Common myeloid progenitor, CD34-positive (primary cell): Measurements from ENCODE around the gene GUCY2F.

Experiments used
- CTCF ChIA-PET: fragments of 350-600 bp; sonication (Branson Sonifier 250); formaldehyde crosslinking; loops from one replicate; lab custom pipeline; 2021; ENCODE audit warnings: antibody characterized with exemption; lab: Charles Lee
- POLR2A ChIA-PET: fragments of 350-600 bp; sonication (Branson Sonifier 250); formaldehyde crosslinking; loops from one replicate; lab custom pipeline; 2021; ENCODE audit warnings: antibody characterized with exemption; lab: Charles Lee
- DNase-seq, 3 donors: peaks; one replicate each; pipeline versions ENCODE4 v3.0.0 to v3.0.0-alpha.2; 2013
- H3K27ac ChIP-seq, 2 experiments: 1 replicate in 1 of 2; 2 replicates in 1 of 2; pipeline ENCODE4 v1.7.0; 2013; ENCODE audit warnings: inconsistent platforms in 2 of 2, low read length in 2 of 2, mild to moderate bottlenecking in 2 of 2, low read depth in 1 of 2, moderate library complexity in 1 of 2; ENCODE audit not compliant: severe bottlenecking in 2 of 2, insufficient read depth in 1 of 2, poor library complexity in 1 of 2
- H3K27me3 ChIP-seq, 5 experiments: replicated peaks in 2 of 5; 1 replicate in 3 of 5; 2 replicates in 2 of 5; pipeline versions ENCODE4 v1.6.1 to v1.7.0; 2013; ENCODE audit warnings: low read length in 4 of 5, mild to moderate bottlenecking in 2 of 5, moderate library complexity in 2 of 5, inconsistent platforms in 1 of 5; ENCODE audit not compliant: insufficient read depth in 5 of 5, control insufficient read depth in 4 of 5
- H3K36me3 ChIP-seq, 4 experiments: 1 replicate in 2 of 4; 2 replicates in 2 of 4; pipeline versions ENCODE4 v1.6.1 to v1.7.0; 2013; ENCODE audit warnings: low read length in 3 of 4, control low read depth in 1 of 4, mild to moderate bottlenecking in 1 of 4; ENCODE audit not compliant: control insufficient read depth in 4 of 4, insufficient read depth in 4 of 4
- H3K4me1 ChIP-seq, 4 experiments: 1 replicate in 3 of 4; 2 replicates in 1 of 4; pipeline versions ENCODE4 v1.6.1 to v1.7.1; 2013; ENCODE audit warnings: low read length in 3 of 4, mild to moderate bottlenecking in 3 of 4, control low read depth in 1 of 4, inconsistent platforms in 1 of 4, moderate library complexity in 1 of 4; ENCODE audit not compliant: control insufficient read depth in 4 of 4, insufficient read depth in 4 of 4; ENCODE audit errors: control extremely low read depth in 1 of 4
- H3K4me3 ChIP-seq, 7 experiments: 1 replicate in 4 of 7; 2 replicates in 3 of 7; pipeline versions ENCODE4 v1.5.1 to v1.7.0; 2013; ENCODE audit warnings: mild to moderate bottlenecking in 7 of 7, low read length in 6 of 7, moderate library complexity in 6 of 7, inconsistent platforms in 2 of 7, low read depth in 2 of 7, control low read depth in 1 of 7; ENCODE audit not compliant: insufficient read depth in 4 of 7, control insufficient read depth in 1 of 7; ENCODE audit errors: extremely low read depth in 1 of 7
- H3K9me3 ChIP-seq, 5 experiments: 1 replicate in 4 of 5; 2 replicates in 1 of 5; pipeline versions ENCODE4 v1.6.1 to v1.7.1; 2013; ENCODE audit warnings: low read length in 4 of 5, mild to moderate bottlenecking in 2 of 5, inconsistent platforms in 1 of 5, low read depth in 1 of 5, moderate library complexity in 1 of 5; ENCODE audit not compliant: control insufficient read depth in 4 of 5, insufficient read depth in 2 of 5; ENCODE audit errors: control extremely low read depth in 1 of 5
- WGBS: methylation state at CpG from one replicate; pipeline ENCODE4 v1.1.5; 2013; ENCODE audit not compliant: insufficient coverage; 5-methylcytosine and 5-hydroxymethylcytosine counted together

GUCY2F gene

DNA sequence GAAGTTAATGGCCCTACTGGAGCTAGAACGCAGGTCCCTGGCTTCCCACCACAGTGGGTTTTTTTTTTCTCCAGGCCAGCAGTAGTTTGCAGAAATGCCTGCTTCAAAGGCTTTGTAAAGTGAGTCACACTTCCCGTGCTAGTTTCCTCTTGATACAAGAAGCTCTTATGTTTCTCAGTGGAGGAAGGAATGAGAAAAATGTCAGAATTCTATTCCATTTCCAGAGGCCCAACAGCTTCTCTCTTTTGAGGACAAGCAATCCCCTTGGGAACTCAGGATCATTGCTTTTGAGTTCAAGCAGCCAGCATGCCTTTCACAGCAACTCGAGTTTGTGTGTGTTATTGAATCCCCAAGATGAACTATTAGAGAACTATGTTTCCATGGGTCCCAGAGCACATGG, 134.3 kb downstream of the GUCY2F start:
- H3K27me3 ChIP-seq, result peaks cover 0 to 17% (median 0%) of the 10 kb centered on the region in 5 experiments
- H3K27ac ChIP-seq, result no peak overlapping the region
- peaks cover 0 to 2% (median 0%) of the 10 kb centered on the region in 5 experiments for H3K9me3 ChIP-seq
- POLR2A ChIA-PET, result no interaction called here
- CTCF ChIA-PET, result no interaction called here
- H3K4me3 ChIP-seq, result no peak overlapping the region
- no peaks in the 10 kb centered on the region for H3K4me1 ChIP-seq
- H3K36me3 ChIP-seq, result no peaks in the 10 kb centered on the region
- 35% methylated on average over 3 of the region's 3 CpGs for WGBS
- no peak for DNase-seq

DNA sequence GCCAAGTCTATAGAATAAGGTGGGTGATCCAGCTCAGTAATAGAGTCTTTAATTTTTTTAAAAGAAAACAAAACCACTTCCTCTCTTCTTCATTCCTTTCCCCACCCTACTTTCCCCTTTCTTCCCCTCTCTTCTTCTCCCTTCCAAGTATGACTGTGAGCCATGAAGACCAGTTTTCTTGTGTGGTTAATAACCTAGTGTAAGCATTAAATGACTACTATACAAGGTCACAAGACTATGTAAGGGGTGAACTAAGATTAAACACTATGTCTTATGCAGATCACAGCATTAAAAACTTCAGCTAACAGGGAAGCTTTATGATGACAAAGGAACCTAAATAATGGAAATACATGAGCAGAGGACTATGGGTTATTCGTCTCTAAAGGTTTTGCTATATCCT, 135.4 kb downstream of the GUCY2F start:
- Histone ChIP-seq H3K4me1 (no peaks in the 10 kb centered on the region), H3K27me3 (peaks cover 0 to 7% (median 0%) of the 10 kb centered on the region in 5 experiments), H3K36me3 (no peaks in the 10 kb centered on the region), H3K4me3 (no peak overlapping the region), H3K9me3 (peaks cover 0 to 2% (median 0%) of the 10 kb centered on the region in 5 experiments), H3K27ac (no peak overlapping the region)
- 80% methylated on average over 1 of the region's 1 CpG for WGBS
- ChIA-PET POLR2A (no interaction called here), CTCF (no interaction called here)
- no peak for DNase-seq

DNA sequence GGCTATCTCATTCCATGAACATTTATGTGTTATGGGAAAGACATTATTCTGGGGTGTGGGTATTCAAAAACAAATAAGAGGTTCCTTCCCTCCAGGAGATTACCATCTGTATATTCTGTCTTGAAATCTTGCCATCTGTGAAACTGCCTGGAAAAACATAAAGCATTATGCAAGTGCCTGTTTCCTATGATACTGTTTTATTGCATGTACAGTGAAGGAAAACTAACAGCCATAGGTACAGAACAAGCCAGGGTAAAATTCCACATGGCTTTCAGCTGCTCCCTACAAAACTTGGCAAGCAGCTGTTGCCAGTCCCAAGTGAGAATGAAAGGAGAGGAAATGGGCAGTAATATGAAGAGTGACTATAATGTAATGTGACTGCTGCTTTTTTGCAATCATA, 136.0 kb downstream of the GUCY2F start:
- no peak for DNase-seq
- Histone ChIP-seq H3K4me1 (no peaks in the 10 kb centered on the region), H3K4me3 (no peak overlapping the region), H3K27ac (no peak overlapping the region), H3K9me3 (peaks cover 0 to 2% (median 0%) of the 10 kb centered on the region in 5 experiments), H3K27me3 (peaks cover 0 to 6% (median 0%) of the 10 kb centered on the region in 5 experiments), H3K36me3 (no peaks in the 10 kb centered on the region)
- CTCF ChIA-PET, result no interaction called here
- POLR2A ChIA-PET, result no interaction called here

DNA sequence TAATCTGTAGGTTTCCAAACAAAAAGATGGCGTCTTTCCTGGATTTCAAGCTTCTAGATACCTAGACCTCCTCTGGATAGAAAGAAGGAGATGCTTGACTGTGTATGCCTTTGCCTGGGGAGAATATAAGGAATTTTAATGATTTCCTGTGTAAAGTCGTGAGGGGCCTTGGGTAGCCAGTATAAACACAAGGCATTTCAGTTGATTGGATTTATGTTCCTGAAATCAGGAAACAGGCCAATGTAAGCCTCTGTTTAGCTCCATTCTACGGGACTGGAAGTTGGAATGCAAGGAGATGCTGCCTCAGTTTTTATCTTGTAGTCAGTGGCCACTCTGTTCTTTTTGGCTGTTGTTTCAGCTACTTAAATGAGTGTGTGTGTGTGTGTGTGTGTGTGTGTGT, 137.2 kb downstream of the GUCY2F start:
- Histone ChIP-seq H3K27ac (no peak overlapping the region), H3K36me3 (no peaks in the 10 kb centered on the region), H3K9me3 (peaks cover 0 to 2% (median 0%) of the 10 kb centered on the region in 5 experiments), H3K27me3 (peaks cover 0 to 6% (median 0%) of the 10 kb centered on the region in 5 experiments), H3K4me3 (no peak overlapping the region), H3K4me1 (no peaks in the 10 kb centered on the region)
- DNase-seq, result no peak
- ChIA-PET CTCF (no interaction called here), POLR2A (interaction anchor here (0.5 kb wide), 1 partner anchor 1053 kb away, joined by 4 read pairs; no protein-coding TSS in a partner anchor)
- WGBS, result 0% methylated on average over 1 of the region's 3 CpGs

DNA sequence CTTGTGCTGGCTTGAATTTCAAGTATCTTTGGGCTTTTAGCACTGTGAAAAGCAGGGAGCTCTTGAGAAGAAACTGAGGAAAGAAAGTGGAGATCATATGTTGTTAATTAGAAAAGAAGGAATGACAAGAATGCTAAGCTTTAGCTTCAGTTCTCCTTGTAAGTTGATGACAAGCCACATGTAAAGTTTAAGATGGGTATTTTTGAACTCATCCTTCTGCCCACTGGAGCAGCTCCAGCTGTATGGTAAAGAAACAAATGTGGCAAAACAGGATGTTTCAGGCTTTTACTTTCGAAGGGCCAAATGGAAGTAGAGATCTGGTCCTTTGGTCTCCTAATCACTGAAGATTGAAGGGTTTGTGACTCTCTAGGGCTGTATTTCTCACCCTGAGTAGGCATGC, 137.8 kb downstream of the GUCY2F start:
- no peak for DNase-seq
- WGBS, result no CpG with 5 or more reads among the region's 1 CpG
- Histone ChIP-seq H3K4me3 (no peak overlapping the region), H3K27ac (no peak overlapping the region), H3K9me3 (peaks cover 0 to 5% (median 0%) of the 10 kb centered on the region in 5 experiments), H3K4me1 (no peaks in the 10 kb centered on the region), H3K36me3 (no peaks in the 10 kb centered on the region), H3K27me3 (peaks cover 0 to 6% (median 0%) of the 10 kb centered on the region in 5 experiments)
- ChIA-PET POLR2A (no interaction called here), CTCF (no interaction called here)

DNA sequence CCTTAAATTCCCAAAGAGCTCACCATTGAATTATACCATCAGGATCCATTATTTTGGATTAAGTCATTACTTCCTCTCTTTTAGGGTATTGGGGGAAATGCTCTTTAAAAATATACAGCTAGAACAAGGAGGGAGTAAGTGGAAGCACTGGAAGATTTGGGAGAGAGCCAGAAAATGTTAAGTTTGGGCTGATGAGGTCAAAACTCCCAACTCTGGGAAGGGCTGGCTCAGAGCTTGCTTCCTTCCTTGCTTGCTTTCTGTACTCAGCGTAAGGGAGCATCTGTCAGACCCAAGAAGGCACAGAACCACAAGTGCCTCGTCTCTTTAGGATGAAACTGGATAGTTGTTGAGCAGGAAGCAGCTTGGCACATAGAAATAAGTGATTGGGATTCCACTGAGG, 138.2 kb downstream of the GUCY2F start:
- no peak overlapping the region for H3K27ac ChIP-seq

DNA sequence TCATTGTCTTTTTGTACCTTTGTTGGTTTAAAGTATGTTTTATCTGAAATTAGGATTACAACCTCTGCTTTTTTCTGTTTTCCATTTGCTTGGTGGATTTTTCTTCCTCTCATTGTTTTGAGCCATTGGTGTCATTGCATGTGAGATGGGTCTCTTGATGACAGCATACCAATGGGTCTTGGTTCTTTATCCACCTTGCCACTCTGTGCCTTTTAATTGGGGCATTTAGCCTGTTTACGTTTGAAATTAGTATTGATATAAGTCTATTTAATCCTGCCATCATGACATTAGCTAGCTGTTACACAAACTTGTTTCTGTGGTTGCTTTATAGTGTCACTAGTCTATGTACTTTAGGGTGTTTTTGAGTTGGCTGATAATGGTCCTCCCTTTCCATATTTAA, 145.7 kb downstream of the GUCY2F start:
- no peaks in the 10 kb centered on the region for H3K4me1 ChIP-seq
- no peak for DNase-seq
- peaks cover 0 to 16% (median 2%) of the 10 kb centered on the region in 5 experiments for H3K9me3 ChIP-seq
- no peak overlapping the region for H3K27ac ChIP-seq
- CTCF ChIA-PET, result no interaction called here
- no peaks in the 10 kb centered on the region for H3K27me3 ChIP-seq
- no CpG with 5 or more reads among the region's 1 CpG for WGBS
- H3K4me3 ChIP-seq, result no peak overlapping the region
- POLR2A ChIA-PET, result no interaction called here
- H3K36me3 ChIP-seq, result no peaks in the 10 kb centered on the region

More for the DNA sequence above, 138.2 kb downstream of the GUCY2F start:
- H3K4me1 ChIP-seq, result no peaks in the 10 kb centered on the region
- no peaks in the 10 kb centered on the region for H3K36me3 ChIP-seq
- no peak for DNase-seq
- 27% methylated on average over 2 of the region's 2 CpGs for WGBS
- ChIA-PET CTCF (no interaction called here), POLR2A (no interaction called here)
- H3K9me3 ChIP-seq, result peaks cover 0 to 5% (median 0%) of the 10 kb centered on the region in 5 experiments
- no peak overlapping the region for H3K4me3 ChIP-seq
- peaks cover 0 to 6% (median 0%) of the 10 kb centered on the region in 5 experiments for H3K27me3 ChIP-seq
